ENCODE results near the gene TRIM34. TPM values are rescaled to one million over a fixed set of nuclear protein-coding genes. Genes with fewer than 3 reads are reported as not detected.

TRIM34 gene
- total RNA-seq, 1 donor from 2014 or later, result 10.4 TPM

- Histone ChIP-seq H3K27me3 (no peaks in the 10 kb centered on the region), H3K9me3 (no peaks in the 10 kb centered on the region), H3K4me1 (no peaks in the 10 kb centered on the region), H3K27ac (no peak overlapping the region), H3K4me3 (no peak overlapping the region), H3K36me3 (no peaks in the 10 kb centered on the region)
- no peak for DNase-seq
- intact Hi-C loops (cut with DNase I), result no loop called here
- TF ChIP-seq, protein P1, sequence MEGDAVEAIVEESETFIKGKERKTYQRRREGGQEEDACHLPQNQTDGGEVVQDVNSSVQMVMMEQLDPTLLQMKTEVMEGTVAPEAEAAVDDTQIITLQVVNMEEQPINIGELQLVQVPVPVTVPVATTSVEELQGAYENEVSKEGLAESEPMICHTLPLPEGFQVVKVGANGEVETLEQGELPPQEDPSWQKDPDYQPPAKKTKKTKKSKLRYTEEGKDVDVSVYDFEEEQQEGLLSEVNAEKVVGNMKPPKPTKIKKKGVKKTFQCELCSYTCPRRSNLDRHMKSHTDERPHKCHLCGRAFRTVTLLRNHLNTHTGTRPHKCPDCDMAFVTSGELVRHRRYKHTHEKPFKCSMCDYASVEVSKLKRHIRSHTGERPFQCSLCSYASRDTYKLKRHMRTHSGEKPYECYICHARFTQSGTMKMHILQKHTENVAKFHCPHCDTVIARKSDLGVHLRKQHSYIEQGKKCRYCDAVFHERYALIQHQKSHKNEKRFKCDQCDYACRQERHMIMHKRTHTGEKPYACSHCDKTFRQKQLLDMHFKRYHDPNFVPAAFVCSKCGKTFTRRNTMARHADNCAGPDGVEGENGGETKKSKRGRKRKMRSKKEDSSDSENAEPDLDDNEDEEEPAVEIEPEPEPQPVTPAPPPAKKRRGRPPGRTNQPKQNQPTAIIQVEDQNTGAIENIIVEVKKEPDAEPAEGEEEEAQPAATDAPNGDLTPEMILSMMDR (IDR thresholded peaks at IDR 0.05), result no peak
- no peak for ATAC-seq
Measured at GRCh38 chr11:5610446-5610845, 14.4 kb upstream of the TRIM34 start.

- DNase-seq (no peak), ATAC-seq (no peak)
- Histone ChIP-seq H3K27ac (no peak overlapping the region), H3K27me3 (no peaks in the 10 kb centered on the region), H3K9me3 (no peaks in the 10 kb centered on the region), H3K4me3 (no peak overlapping the region), H3K36me3 (no peaks in the 10 kb centered on the region), H3K4me1 (no peaks in the 10 kb centered on the region)
- TF ChIP-seq, protein P1 (IDR thresholded peaks at IDR 0.05), result no peak
- intact Hi-C loops (cut with DNase I), result no loop called here
Measured at GRCh38 chr11:5611627-5612026, 13.2 kb upstream of the TRIM34 start.

- DNase-seq (no peak), ATAC-seq (no peak)
- TF ChIP-seq, protein P1 (IDR thresholded peaks at IDR 0.05), result no peak
- Histone ChIP-seq H3K27me3 (no peaks in the 10 kb centered on the region), H3K4me3 (no peak overlapping the region), H3K36me3 (no peaks in the 10 kb centered on the region), H3K9me3 (no peaks in the 10 kb centered on the region), H3K27ac (no peak overlapping the region), H3K4me1 (peaks cover 17% of the 10 kb centered on the region)
- intact Hi-C loops (cut with DNase I), result no loop called here
Measured at GRCh38 chr11:5618807-5619206, 6.0 kb upstream of the TRIM34 start.

- DNase-seq (no peak), ATAC-seq (peak; percentile 74)
- Histone ChIP-seq H3K4me1 (peaks cover 24% of the 10 kb centered on the region), H3K9me3 (no peaks in the 10 kb centered on the region), H3K27me3 (no peaks in the 10 kb centered on the region), H3K27ac (peak overlapping the region; percentile 28), H3K36me3 (no peaks in the 10 kb centered on the region), H3K4me3 (no peak overlapping the region)
- TF ChIP-seq, protein P1 (IDR thresholded peaks at IDR 0.05), result no peak
- intact Hi-C loops (cut with DNase I), result no loop called here
Measured at GRCh38 chr11:5620651-5621521, 3.9 kb upstream of the TRIM34 start.

DNA sequence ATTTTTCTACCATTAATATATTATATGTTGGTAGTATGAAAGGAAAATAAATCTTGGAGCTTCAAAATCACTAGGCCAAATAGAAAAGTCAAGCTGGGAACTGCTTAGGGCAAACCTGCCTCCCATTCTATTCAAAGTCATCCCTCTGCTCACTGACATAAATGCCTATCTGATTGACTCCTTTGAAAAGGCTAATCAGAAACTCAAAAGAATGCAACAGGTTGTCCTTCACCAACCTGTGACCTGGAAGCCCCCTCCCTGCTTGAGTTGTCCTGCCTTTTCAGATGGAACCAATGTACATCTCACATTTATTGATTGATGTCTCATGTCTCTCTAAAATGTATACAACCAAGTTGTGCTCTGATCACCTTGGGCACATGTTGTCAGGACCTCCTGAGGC lies 3.2 kb upstream of the TRIM34 start:
- TF ChIP-seq, protein P1 (IDR thresholded peaks at IDR 0.05), result no peak
- Histone ChIP-seq H3K27ac (peak overlapping the region; percentile 24), H3K4me1 (peaks cover 28% of the 10 kb centered on the region), H3K27me3 (no peaks in the 10 kb centered on the region), H3K36me3 (no peaks in the 10 kb centered on the region), H3K9me3 (no peaks in the 10 kb centered on the region), H3K4me3 (no peak overlapping the region)
- DNase-seq (no peak), ATAC-seq (no peak)
- intact Hi-C loops (cut with DNase I), result no loop called here

Measured in upper lobe of right lung (tissue), 1 donor.